ENCODE measurements around the gene FAM107B. TPM values are rescaled to one million over a fixed set of nuclear protein-coding genes. Genes with fewer than 3 reads are reported as not detected.

Gene FAM107B
- total RNA-seq, 2 experiments from 2014 or later, result 114 to 121 TPM

DNA sequence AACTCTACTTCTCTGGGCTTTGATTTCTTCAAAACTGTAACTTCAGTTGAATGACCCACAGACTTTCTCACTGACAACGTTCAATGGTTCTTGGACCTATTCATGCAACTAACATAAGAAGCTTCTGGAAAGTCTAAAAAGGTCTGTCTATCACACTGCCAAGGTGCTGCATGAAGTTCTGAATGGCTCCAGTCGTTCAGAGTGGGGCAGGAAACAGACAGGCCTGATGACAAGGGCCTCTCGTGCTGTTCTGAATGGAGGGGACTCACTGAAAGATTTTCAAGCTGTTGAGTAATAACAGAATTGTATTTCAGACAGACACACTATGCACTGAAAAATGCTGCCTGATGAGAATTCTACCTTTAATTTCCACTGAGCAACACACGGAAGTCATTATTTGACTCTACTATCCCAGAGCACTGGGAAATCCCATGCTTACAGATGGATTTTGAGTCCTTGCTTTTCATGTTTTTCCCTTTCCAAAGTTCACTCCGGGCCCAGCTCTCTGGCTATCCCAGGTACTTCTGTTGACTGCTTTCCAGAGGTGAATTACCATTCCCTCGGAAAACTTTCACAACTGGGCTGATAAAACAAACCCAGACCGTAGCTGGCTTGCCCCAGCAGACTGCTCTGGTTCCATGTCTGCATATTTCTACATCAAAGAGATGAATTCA is 239.1 kb downstream of the FAM107B start:
- no peak for DNase-seq
- ChIA-PET CTCF (interaction anchor here (1.1 to 3.8 kb wide), 7 partner anchors 8 to 343 kb away, joined by 3 to 21 read pairs (median 5); partner anchors contain the start of genes CDNF, HSPA14, MSANTD7 and SUV39H2), POLR2A (interaction anchor here (1.3 to 2.1 kb wide), 2 partner anchors 69 to 350 kb away, joined by 3 to 5 read pairs; no protein-coding TSS in a partner anchor)
- TF ChIP-seq, protein P1, sequence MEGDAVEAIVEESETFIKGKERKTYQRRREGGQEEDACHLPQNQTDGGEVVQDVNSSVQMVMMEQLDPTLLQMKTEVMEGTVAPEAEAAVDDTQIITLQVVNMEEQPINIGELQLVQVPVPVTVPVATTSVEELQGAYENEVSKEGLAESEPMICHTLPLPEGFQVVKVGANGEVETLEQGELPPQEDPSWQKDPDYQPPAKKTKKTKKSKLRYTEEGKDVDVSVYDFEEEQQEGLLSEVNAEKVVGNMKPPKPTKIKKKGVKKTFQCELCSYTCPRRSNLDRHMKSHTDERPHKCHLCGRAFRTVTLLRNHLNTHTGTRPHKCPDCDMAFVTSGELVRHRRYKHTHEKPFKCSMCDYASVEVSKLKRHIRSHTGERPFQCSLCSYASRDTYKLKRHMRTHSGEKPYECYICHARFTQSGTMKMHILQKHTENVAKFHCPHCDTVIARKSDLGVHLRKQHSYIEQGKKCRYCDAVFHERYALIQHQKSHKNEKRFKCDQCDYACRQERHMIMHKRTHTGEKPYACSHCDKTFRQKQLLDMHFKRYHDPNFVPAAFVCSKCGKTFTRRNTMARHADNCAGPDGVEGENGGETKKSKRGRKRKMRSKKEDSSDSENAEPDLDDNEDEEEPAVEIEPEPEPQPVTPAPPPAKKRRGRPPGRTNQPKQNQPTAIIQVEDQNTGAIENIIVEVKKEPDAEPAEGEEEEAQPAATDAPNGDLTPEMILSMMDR (IDR thresholded peaks at IDR 0.05), result no peak
- ATAC-seq, result peak; percentile 51
- Mint-ChIP-seq H3K9me3 (no peaks in the 10 kb centered on the region), H3K4me1 (ENCODE audit: low read depth) (peaks cover 76% of the 10 kb centered on the region), H3K36me3 (ENCODE audit: low read depth) (peaks cover 38% of the 10 kb centered on the region), H3K27ac (no peak overlapping the region), H3K4me3 (no peak overlapping the region), H3K27me3 (no peaks in the 10 kb centered on the region)
- intact Hi-C loops (cut with micrococcal nuclease), result no loop called here

DNA sequence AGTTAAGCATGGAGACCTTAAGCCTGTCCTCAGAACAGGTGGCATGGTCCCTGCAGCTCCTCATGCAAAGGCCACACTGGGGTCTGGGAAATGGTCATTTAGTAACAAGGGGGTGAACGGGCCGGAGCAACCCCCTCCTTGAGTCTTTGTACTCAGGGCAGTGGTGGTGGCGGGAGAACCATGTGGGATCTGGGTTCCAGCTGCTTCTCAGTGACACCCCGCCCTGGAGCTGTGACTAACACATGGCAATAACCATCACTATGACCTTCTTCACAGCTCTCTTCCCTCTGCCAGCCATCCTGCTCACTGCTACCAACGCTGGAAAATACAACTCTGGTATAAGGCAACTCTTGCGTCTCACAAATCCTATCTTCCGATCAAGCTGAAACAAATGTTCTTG is 240.5 kb downstream of the FAM107B start:
- Mint-ChIP-seq H3K4me3 (no peak overlapping the region), H3K9me3 (no peaks in the 10 kb centered on the region), H3K36me3 (ENCODE audit: low read depth) (peaks cover 45% of the 10 kb centered on the region), H3K27me3 (no peaks in the 10 kb centered on the region), H3K4me1 (ENCODE audit: low read depth) (peaks cover 77% of the 10 kb centered on the region), H3K27ac (peak overlapping the region; percentile 67)
- no peak for DNase-seq
- POLR2A ChIA-PET, result interaction anchor here (1.0 to 1.2 kb wide), 2 partner anchors 9 to 54 kb away, joined by 3 to 4 read pairs; no protein-coding TSS in a partner anchor
- intact Hi-C loops (cut with micrococcal nuclease), result no loop called here
- ATAC-seq, result no peak
- CTCF ChIA-PET, result interaction anchor here (3.8 kb wide), 1 partner anchor 9 kb away, joined by 10 read pairs; no protein-coding TSS in a partner anchor
- TF ChIP-seq, protein P1 (IDR thresholded peaks at IDR 0.05), result no peak

DNA sequence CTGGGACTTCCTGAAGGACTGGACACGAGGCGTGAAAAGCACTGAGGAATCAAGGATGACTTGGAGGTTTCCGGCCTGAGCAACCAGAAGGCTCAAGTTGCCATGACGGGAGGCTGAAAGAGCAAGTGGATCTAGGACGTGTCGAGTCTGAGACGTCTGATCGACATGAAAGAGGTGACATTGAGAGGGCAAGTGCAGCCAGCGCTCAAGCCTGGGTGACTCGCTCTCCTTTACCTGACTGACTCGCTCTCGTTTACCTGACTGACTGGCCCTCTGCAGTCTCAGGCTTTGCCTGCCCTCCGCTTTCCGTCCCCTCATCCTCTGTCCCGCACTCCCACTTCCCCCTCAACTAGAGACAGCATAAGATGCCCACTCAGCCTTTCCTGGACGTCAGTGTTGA is 241.4 kb downstream of the FAM107B start:
- TF ChIP-seq, protein P1 (IDR thresholded peaks at IDR 0.05), result no peak
- CTCF ChIA-PET, result interaction anchor here (3.8 kb wide), 1 partner anchor 10 kb away, joined by 10 read pairs; no protein-coding TSS in a partner anchor
- intact Hi-C loops (cut with micrococcal nuclease), result no loop called here
- no peak for ATAC-seq
- Mint-ChIP-seq H3K4me3 (no peak overlapping the region), H3K9me3 (no peaks in the 10 kb centered on the region), H3K4me1 (ENCODE audit: low read depth) (peaks cover 80% of the 10 kb centered on the region), H3K27me3 (no peaks in the 10 kb centered on the region), H3K36me3 (ENCODE audit: low read depth) (peaks cover 48% of the 10 kb centered on the region), H3K27ac (peak overlapping the region; percentile 67)
- POLR2A ChIA-PET, result interaction anchor here (1.0 kb wide), 1 partner anchor 54 kb away, joined by 3 read pairs; no protein-coding TSS in a partner anchor
- no peak for DNase-seq

DNA sequence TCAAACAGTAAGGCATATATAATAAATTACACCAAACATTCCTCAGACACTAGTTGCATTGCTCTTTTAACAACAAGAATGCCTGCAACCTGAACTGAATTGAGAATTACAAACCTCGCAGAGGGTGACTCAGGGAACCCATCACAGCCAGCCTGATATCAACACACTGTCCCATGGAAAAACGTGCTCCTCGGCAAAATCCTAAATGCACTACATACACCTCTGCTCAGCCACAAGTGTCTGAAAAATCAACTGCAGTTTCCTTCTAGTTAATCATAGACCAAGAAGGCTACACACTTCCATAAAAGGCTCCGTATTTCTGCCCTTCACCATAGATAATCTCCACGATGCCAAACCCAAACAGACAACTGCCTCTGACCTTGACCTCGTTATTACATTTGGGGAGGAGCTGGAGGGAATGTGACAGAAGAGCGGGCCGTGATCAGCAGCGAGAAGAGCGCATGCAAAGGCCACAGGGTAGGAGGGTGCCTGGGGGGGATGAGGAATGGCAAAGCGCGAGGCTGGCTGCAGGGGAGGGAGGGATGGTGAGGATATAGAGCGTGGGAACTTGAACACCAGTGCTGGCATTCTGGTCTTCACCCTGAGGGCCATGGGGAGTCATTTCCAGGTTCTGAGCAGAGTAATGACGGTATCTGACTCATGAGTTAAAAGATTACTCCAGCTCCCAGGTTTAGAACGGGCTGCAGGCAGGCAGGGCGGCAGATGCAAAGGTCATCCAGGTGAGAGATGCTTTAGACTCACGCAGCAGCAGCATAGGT is 242.0 kb downstream of the FAM107B start:
- H3K4me3 Mint-ChIP-seq, result no peak overlapping the region

More for the DNA sequence above, 242.0 kb downstream of the FAM107B start:
- no peak for ATAC-seq
- DNase-seq, result no peak
- POLR2A ChIA-PET, result interaction anchor here (1.0 kb wide), 1 partner anchor 55 kb away, joined by 3 read pairs; no protein-coding TSS in a partner anchor
- no peaks in the 10 kb centered on the region for H3K9me3 Mint-ChIP-seq
- TF ChIP-seq, protein P1 (IDR thresholded peaks at IDR 0.05), result no peak
- CTCF ChIA-PET, result interaction anchor here (3.8 kb wide), 1 partner anchor 11 kb away, joined by 10 read pairs; no protein-coding TSS in a partner anchor
- H3K36me3 Mint-ChIP-seq (ENCODE audit: low read depth), result peaks cover 45% of the 10 kb centered on the region
- intact Hi-C loops (cut with micrococcal nuclease), result no loop called here
- H3K27ac Mint-ChIP-seq, result peak overlapping the region; percentile 22
- no peaks in the 10 kb centered on the region for H3K27me3 Mint-ChIP-seq
- peaks cover 85% of the 10 kb centered on the region for H3K4me1 Mint-ChIP-seq (ENCODE audit: low read depth)

Data from activated CD8-positive, alpha-beta T cell treated with anti-CD3 and anti-CD28 coated beads for 36 hours (primary cell).